ENCODE measurements around the gene SPATA2L.
"Not testable (repeated sequence)": the region's sequence is repeated elsewhere in the genome, so short reads cannot be mapped to it uniquely, and the experiment has no call there.

SPATA2L gene

GRCh38 chr16:89707695-89708094 is 6.2 kb upstream of the SPATA2L start:
- DNase-seq (ENCODE audit: low spot score), result no peak

- no peak for DNase-seq (ENCODE audit: low spot score)
Measured at GRCh38 chr16:89706518-89707260, 5.2 kb upstream of the SPATA2L start.

- DNase-seq (ENCODE audit: low spot score), result no peak
Measured at GRCh38 chr16:89705006-89705405, 3.5 kb upstream of the SPATA2L start.

GRCh38 chr16:89704281-89704680 is 2.8 kb upstream of the SPATA2L start:
- no peak for DNase-seq (ENCODE audit: low spot score)

GRCh38 chr16:89700649-89701424 is 668 bp downstream of the SPATA2L start:
- DNase-seq (ENCODE audit: low spot score), result peak; percentile 60

GRCh38 chr16:89700100-89700648 is 1.3 kb downstream of the SPATA2L start:
- peak; percentile 94 for DNase-seq (ENCODE audit: low spot score)

- DNase-seq (ENCODE audit: low spot score), result not testable (repeated sequence)
Measured at GRCh38 chr16:89699629-89700099, 1.8 kb downstream of the SPATA2L start.

GRCh38 chr16:89698717-89699116 is 2.8 kb downstream of the SPATA2L start:
- not testable (repeated sequence) for DNase-seq (ENCODE audit: low spot score)

GRCh38 chr16:89697616-89698331 is 3.7 kb downstream of the SPATA2L start:
- no peak for DNase-seq (ENCODE audit: low spot score)

GRCh38 chr16:89697161-89697615 is 4.3 kb downstream of the SPATA2L start:
- DNase-seq (ENCODE audit: low spot score), result no peak

GRCh38 chr16:89696670-89697128 is 4.8 kb downstream of the SPATA2L start:
- DNase-seq (ENCODE audit: low spot score), result no peak

GRCh38 chr16:89695875-89696669 is 5.4 kb downstream of the SPATA2L start:
- DNase-seq (ENCODE audit: low spot score), result no peak

- DNase-seq (ENCODE audit: low spot score), result no peak
Measured at GRCh38 chr16:89695086-89695874, 6.2 kb downstream of the SPATA2L start.

- not testable (repeated sequence) for DNase-seq (ENCODE audit: low spot score)
Measured at GRCh38 chr16:89694784-89695085, 6.8 kb downstream of the SPATA2L start.

- no peak for DNase-seq (ENCODE audit: low spot score)
Measured at GRCh38 chr16:89693931-89694783, 7.3 kb downstream of the SPATA2L start.

- DNase-seq (ENCODE audit: low spot score), result no peak
Measured at GRCh38 chr16:89693289-89693731, 8.2 kb downstream of the SPATA2L start.

- no peak for DNase-seq (ENCODE audit: low spot score)
Measured at GRCh38 chr16:89691986-89692569, 9.4 kb downstream of the SPATA2L start.

- no peak for DNase-seq (ENCODE audit: low spot score)
Measured at GRCh38 chr16:89691231-89691985, 10.1 kb downstream of the SPATA2L start.
